Activated CD4-positive, alpha-beta T cell treated with anti-CD3 and anti-CD28 coated beads, Interleukin-2, amount 10 ng/mL, durations not matched to agents 24 days and 14 days (primary cell): ENCODE results near the gene MCM8. TPM values are rescaled to one million over a fixed set of nuclear protein-coding genes. Genes with fewer than 3 reads are reported as not detected.

ENCODE experiments used
- DNase-seq: peaks from one replicate; pipeline ENCODE4 v3.0.0; 2022
- H3K27ac Mint-ChIP-seq: one replicate; pipeline ENCODE4 v1.8.0; 2022; ENCODE audit warnings: mild to moderate bottlenecking, mixed read lengths
- H3K27me3 Mint-ChIP-seq: one replicate; pipeline ENCODE4 v1.8.0; 2022; ENCODE audit warnings: mixed read lengths
- H3K36me3 Mint-ChIP-seq: one replicate; pipeline ENCODE4 v1.8.0; 2022; ENCODE audit warnings: low read depth, mild to moderate bottlenecking, mixed read lengths
- H3K4me1 Mint-ChIP-seq: one replicate; pipeline ENCODE4 v1.8.0; 2021; ENCODE audit warnings: mixed read lengths
- H3K4me3 Mint-ChIP-seq: one replicate; pipeline ENCODE4 v1.8.0; 2022; ENCODE audit warnings: mild to moderate bottlenecking, moderate library complexity, mixed read lengths
- H3K9me3 Mint-ChIP-seq: one replicate; pipeline ENCODE4 v1.8.0; 2021; ENCODE audit warnings: mixed read lengths
- intact Hi-C: fragments of 100-400 bp; cut with micrococcal nuclease; formaldehyde crosslinking; loops from one replicate; pipeline ENCODE4 v1.15.1; 2023
- total RNA-seq: library from RNA; stranded (reverse); gene quantifications from 2 replicates; pipeline ENCODE4 v1.2.3, GENCODE V29; 2022

The MCM8 gene
- 41.0 and 42.2 TPM in 2 replicates for total RNA-seq

- Mint-ChIP-seq H3K27me3 (peaks cover 2% of the 10 kb centered on the region), H3K36me3 (peaks cover 59% of the 10 kb centered on the region), H3K4me3 (peak within 1 kb of the TSS; percentile 99), H3K4me1 (peaks cover 46% of the 10 kb centered on the region), H3K27ac (peak within 1 kb of the TSS; percentile 98), H3K9me3 (peaks cover 3% of the 10 kb centered on the region)
- peak; percentile 99 for DNase-seq
- intact Hi-C loops, result loop anchor here (1.0 to 2.0 kb wide), 3 partner anchors 46 to 421 kb away; no protein-coding TSS in a partner anchor
Observed at GRCh38 chr20:5950271-5951031, at the start of gene MCM8, which contains the start of gene TRMT6. Gene MCM8, plus strand, starts transcription at chr20:5950652. Its CDS starts 1,364 bp downstream, at chr20:5952016. Gene TRMT6, minus strand, starts transcription at chr20:5950533. Its CDS starts 128 bp downstream, at chr20:5950405.

- DNase-seq, result no peak
- Mint-ChIP-seq H3K9me3 (no peaks in the 10 kb centered on the region), H3K4me3 (no peak overlapping the region), H3K27me3 (peaks cover 31% of the 10 kb centered on the region), H3K36me3 (no peaks in the 10 kb centered on the region), H3K27ac (no peak overlapping the region), H3K4me1 (no peaks in the 10 kb centered on the region)
- intact Hi-C loops, result no loop called here
Observed at GRCh38 chr20:5900908-5901307, 49.5 kb upstream of the MCM8 start.

- intact Hi-C loops, result no loop called here
- H3K27me3 Mint-ChIP-seq, result peaks cover 49% of the 10 kb centered on the region
Observed at GRCh38 chr20:5908981-5909380, 41.5 kb upstream of the MCM8 start.

GRCh38 chr20:5910186-5910585 lies 40.3 kb upstream of the MCM8 start:
- Mint-ChIP-seq H3K27me3 (peaks cover 56% of the 10 kb centered on the region), H3K36me3 (no peaks in the 10 kb centered on the region), H3K9me3 (peaks cover 7% of the 10 kb centered on the region), H3K27ac (no peak overlapping the region), H3K4me1 (peaks cover 9% of the 10 kb centered on the region), H3K4me3 (peak overlapping the region; percentile 59)
- no peak for DNase-seq
- intact Hi-C loops, result no loop called here

More at GRCh38 chr20:5908981-5909380, 41.5 kb upstream of the MCM8 start:
- peaks cover 9% of the 10 kb centered on the region for H3K4me1 Mint-ChIP-seq
- no peak overlapping the region for H3K4me3 Mint-ChIP-seq
- no peak overlapping the region for H3K27ac Mint-ChIP-seq
- no peaks in the 10 kb centered on the region for H3K36me3 Mint-ChIP-seq
- H3K9me3 Mint-ChIP-seq, result peaks cover 7% of the 10 kb centered on the region
- DNase-seq, result no peak

- Mint-ChIP-seq H3K36me3 (no peaks in the 10 kb centered on the region), H3K4me1 (peaks cover 9% of the 10 kb centered on the region), H3K27ac (no peak overlapping the region), H3K4me3 (no peak overlapping the region), H3K27me3 (peaks cover 47% of the 10 kb centered on the region), H3K9me3 (peaks cover 7% of the 10 kb centered on the region)
- intact Hi-C loops, result no loop called here
- DNase-seq, result no peak
Observed at GRCh38 chr20:5913166-5913565, 37.3 kb upstream of the MCM8 start.

GRCh38 chr20:5914859-5915258 lies 35.6 kb upstream of the MCM8 start:
- no peak for DNase-seq
- Mint-ChIP-seq H3K9me3 (peaks cover 7% of the 10 kb centered on the region), H3K4me3 (no peak overlapping the region), H3K4me1 (peaks cover 20% of the 10 kb centered on the region), H3K36me3 (no peaks in the 10 kb centered on the region), H3K27ac (no peak overlapping the region), H3K27me3 (peaks cover 39% of the 10 kb centered on the region)
- intact Hi-C loops, result no loop called here

GRCh38 chr20:5918856-5919625 lies 31.4 kb upstream of the MCM8 start:
- H3K27ac Mint-ChIP-seq, result peak overlapping the region; percentile 60
- peaks cover 17% of the 10 kb centered on the region for H3K27me3 Mint-ChIP-seq
- H3K9me3 Mint-ChIP-seq, result no peaks in the 10 kb centered on the region
- peak; percentile 66 for DNase-seq
- H3K4me3 Mint-ChIP-seq, result no peak overlapping the region
- H3K36me3 Mint-ChIP-seq, result no peaks in the 10 kb centered on the region
- H3K4me1 Mint-ChIP-seq, result peaks cover 15% of the 10 kb centered on the region
- intact Hi-C loops, result loop anchor here (2.0 kb wide), 1 partner anchor 74 kb away; no protein-coding TSS in a partner anchor

- Mint-ChIP-seq H3K4me3 (peak overlapping the region; percentile 4), H3K4me1 (peaks cover 15% of the 10 kb centered on the region), H3K27ac (peak overlapping the region; percentile 1), H3K9me3 (no peaks in the 10 kb centered on the region), H3K27me3 (peaks cover 12% of the 10 kb centered on the region), H3K36me3 (no peaks in the 10 kb centered on the region)
- DNase-seq, result no peak
- intact Hi-C loops, result loop anchor here (2.0 kb wide), 1 partner anchor 75 kb away; no protein-coding TSS in a partner anchor
Observed at GRCh38 chr20:5919626-5920544, 30.6 kb upstream of the MCM8 start.

GRCh38 chr20:5920581-5920980 lies 29.9 kb upstream of the MCM8 start:
- no peak for DNase-seq
- intact Hi-C loops, result no loop called here
- Mint-ChIP-seq H3K9me3 (no peaks in the 10 kb centered on the region), H3K4me1 (peaks cover 15% of the 10 kb centered on the region), H3K4me3 (no peak overlapping the region), H3K27me3 (peaks cover 10% of the 10 kb centered on the region), H3K36me3 (no peaks in the 10 kb centered on the region), H3K27ac (no peak overlapping the region)

- H3K27ac Mint-ChIP-seq, result no peak overlapping the region
- peaks cover 10% of the 10 kb centered on the region for H3K27me3 Mint-ChIP-seq
- no peaks in the 10 kb centered on the region for H3K9me3 Mint-ChIP-seq
- peaks cover 15% of the 10 kb centered on the region for H3K4me1 Mint-ChIP-seq
- DNase-seq, result no peak
- no peaks in the 10 kb centered on the region for H3K36me3 Mint-ChIP-seq
- no peak overlapping the region for H3K4me3 Mint-ChIP-seq
- intact Hi-C loops, result no loop called here
Observed at GRCh38 chr20:5923493-5923892, 27.0 kb upstream of the MCM8 start.

- Mint-ChIP-seq H3K36me3 (no peaks in the 10 kb centered on the region), H3K4me1 (peaks cover under 1% of the 10 kb centered on the region), H3K9me3 (no peaks in the 10 kb centered on the region), H3K27ac (no peak overlapping the region), H3K27me3 (peaks cover 17% of the 10 kb centered on the region), H3K4me3 (no peak overlapping the region)
- no peak for DNase-seq
- intact Hi-C loops, result no loop called here
Observed at GRCh38 chr20:5925551-5925950, 24.9 kb upstream of the MCM8 start.

GRCh38 chr20:5927749-5928462 lies 22.5 kb upstream of the MCM8 start:
- Mint-ChIP-seq H3K4me3 (no peak overlapping the region), H3K36me3 (no peaks in the 10 kb centered on the region), H3K9me3 (no peaks in the 10 kb centered on the region), H3K4me1 (no peaks in the 10 kb centered on the region), H3K27ac (no peak overlapping the region), H3K27me3 (peaks cover 16% of the 10 kb centered on the region)
- intact Hi-C loops, result no loop called here
- no peak for DNase-seq
